Measurements from ENCODE around the gene SUSD6.
A peak's percentile ranks its signal among the peaks of the same experiment; 100 is the strongest.
"Not testable (repeated sequence)": the region's sequence is repeated elsewhere in the genome, so short reads cannot be mapped to it uniquely, and the experiment has no call there.

The SUSD6 gene

GRCh38 chr14:69713993-69714679 lies 102.7 kb downstream of the SUSD6 start:
- H2BK15ac ChIP-seq (ENCODE audit: low read length) = no peak overlapping the region
- peaks cover 0 to 27% of the 10 kb centered on the region in 2 donors for H3K36me3 ChIP-seq (replicated peaks in 1 of 2; ENCODE audit: control insufficient read depth in 2 of 2, insufficient read depth in 2 of 2, low read length in 2 of 2)
- peak overlapping the region; percentile 98 for H3K27ac ChIP-seq (replicated peaks; ENCODE audit: low read length)
- H3K4me1 ChIP-seq (ENCODE audit: control insufficient read depth in 2 of 2, insufficient read depth in 1 of 2, low read depth in 1 of 2, low read length in 2 of 2) = peaks cover 37 to 43% of the 10 kb centered on the region in 2 donors
- peak overlapping the region; percentile 13 for H2AK5ac ChIP-seq (ENCODE audit: low read depth, low read length)
- H3K18ac ChIP-seq (ENCODE audit: low read length) = peak overlapping the region; percentile 22
- WGBS, 2 donors (ENCODE audit: extremely low coverage in 2 of 2, insufficient read length in 2 of 2, insufficient replicate concordance in 1 of 2) = no CpG with 5 or more reads among the region's 9 CpGs
- H2BK120ac ChIP-seq (ENCODE audit: low read depth, low read length) = no peak overlapping the region
- no peak overlapping the region for H2BK5ac ChIP-seq (ENCODE audit: low read length)
- no peak overlapping the region for H2BK12ac ChIP-seq (ENCODE audit: low read length)
- no peak overlapping the region for H3K4me2 ChIP-seq (ENCODE audit: insufficient read depth, low read length, poor library complexity, severe bottlenecking)
- no peaks in the 10 kb centered on the region for H3K27me3 ChIP-seq (ENCODE audit: control insufficient read depth in 3 of 3, insufficient read depth in 3 of 3, low read depth in 1 of 3, low read length in 3 of 3)
- no peak overlapping the region for H2AFZ ChIP-seq (ENCODE audit: low read length)
- no peak overlapping the region for H3K23ac ChIP-seq (ENCODE audit: low read depth, low read length, poor library complexity)
- H4K91ac ChIP-seq (ENCODE audit: low read depth, low read length, poor library complexity) = no peak overlapping the region
- no peak overlapping the region for H3K4me3 ChIP-seq (ENCODE audit: low read length in 2 of 2)
- H3K14ac ChIP-seq (ENCODE audit: low read length) = no peak overlapping the region
- no peak overlapping the region for H3K9ac ChIP-seq (ENCODE audit: low read depth, low read length, poor library complexity)
- H3K9me3 ChIP-seq (replicated peaks in 1 of 2; ENCODE audit: control insufficient read depth in 2 of 2, insufficient read depth in 1 of 2, low read depth in 1 of 2, low read length in 2 of 2) = no peaks in the 10 kb centered on the region
- no peak overlapping the region for H4K8ac ChIP-seq (ENCODE audit: low read depth, low read length)
- H3K79me1 ChIP-seq (ENCODE audit: low read depth, low read length) = no peaks in the 10 kb centered on the region
- no peak for DNase-seq (ENCODE audit: low spot score)
- no peak overlapping the region for H3K4ac ChIP-seq (ENCODE audit: low read length)

- DNase-seq (ENCODE audit: low spot score) = no peak
- H2BK12ac ChIP-seq (ENCODE audit: low read length) = peak overlapping the region; percentile 44
- H3K79me1 ChIP-seq (ENCODE audit: low read depth, low read length) = no peaks in the 10 kb centered on the region
- no peak overlapping the region for H3K14ac ChIP-seq (ENCODE audit: low read length)
- no peaks in the 10 kb centered on the region for H3K27me3 ChIP-seq (ENCODE audit: control insufficient read depth in 3 of 3, insufficient read depth in 3 of 3, low read depth in 1 of 3, low read length in 3 of 3)
- peaks cover 38 to 48% of the 10 kb centered on the region in 2 donors for H3K4me1 ChIP-seq (ENCODE audit: control insufficient read depth in 2 of 2, insufficient read depth in 1 of 2, low read depth in 1 of 2, low read length in 2 of 2)
- no peak overlapping the region for H4K8ac ChIP-seq (ENCODE audit: low read depth, low read length)
- peak overlapping the region; percentile 93 for H2BK15ac ChIP-seq (ENCODE audit: low read length)
- no peak overlapping the region for H2AFZ ChIP-seq (ENCODE audit: low read length)
- H2BK120ac ChIP-seq (ENCODE audit: low read depth, low read length) = no peak overlapping the region
- H3K9ac ChIP-seq (ENCODE audit: low read depth, low read length, poor library complexity) = no peak overlapping the region
- no peak overlapping the region for H4K91ac ChIP-seq (ENCODE audit: low read depth, low read length, poor library complexity)
- H3K36me3 ChIP-seq (replicated peaks in 1 of 2; ENCODE audit: control insufficient read depth in 2 of 2, insufficient read depth in 2 of 2, low read length in 2 of 2) = peaks cover 0 to 14% of the 10 kb centered on the region in 2 donors
- H2BK5ac ChIP-seq (ENCODE audit: low read length) = peak overlapping the region; percentile 58
- H3K4me2 ChIP-seq (ENCODE audit: insufficient read depth, low read length, poor library complexity, severe bottlenecking) = no peak overlapping the region
- no peaks in the 10 kb centered on the region for H3K9me3 ChIP-seq (replicated peaks in 1 of 2; ENCODE audit: control insufficient read depth in 2 of 2, insufficient read depth in 1 of 2, low read depth in 1 of 2, low read length in 2 of 2)
- no peak overlapping the region for H3K4ac ChIP-seq (ENCODE audit: low read length)
- H3K27ac ChIP-seq (replicated peaks; ENCODE audit: low read length) = no peak overlapping the region
- H3K23ac ChIP-seq (ENCODE audit: low read depth, low read length, poor library complexity) = no peak overlapping the region
- peak overlapping the region; percentile 24 for H3K18ac ChIP-seq (ENCODE audit: low read length)
- no CpG with 5 or more reads among the region's 13 CpGs for WGBS, 2 donors (ENCODE audit: extremely low coverage in 2 of 2, insufficient read length in 2 of 2, insufficient replicate concordance in 1 of 2)
- no peak overlapping the region for H3K4me3 ChIP-seq (ENCODE audit: low read length in 2 of 2)
- H2AK5ac ChIP-seq (ENCODE audit: low read depth, low read length) = peak overlapping the region; percentile 90
These were observed 104.5 kb downstream of the SUSD6 start for GRCh38 chr14:69715725-69716477.

- Histone ChIP-seq H3K79me1 (ENCODE audit: low read depth, low read length) (no peaks in the 10 kb centered on the region), H2BK12ac (ENCODE audit: low read length) (peak overlapping the region; percentile 66), H3K9me3 (replicated peaks in 1 of 2; ENCODE audit: control insufficient read depth in 2 of 2, insufficient read depth in 1 of 2, low read depth in 1 of 2, low read length in 2 of 2) (no peaks in the 10 kb centered on the region), H3K36me3 (replicated peaks in 1 of 2; ENCODE audit: control insufficient read depth in 2 of 2, insufficient read depth in 2 of 2, low read length in 2 of 2) (peaks cover 0 to 7% of the 10 kb centered on the region in 2 donors), H3K4me3 (ENCODE audit: low read length in 2 of 2) (no peak overlapping the region), H3K14ac (ENCODE audit: low read length) (peak overlapping the region; percentile 50), H3K27me3 (ENCODE audit: control insufficient read depth in 3 of 3, insufficient read depth in 3 of 3, low read depth in 1 of 3, low read length in 3 of 3) (no peaks in the 10 kb centered on the region), H2BK5ac (ENCODE audit: low read length) (peak overlapping the region; percentile 58), H3K4me2 (ENCODE audit: insufficient read depth, low read length, poor library complexity, severe bottlenecking) (no peak overlapping the region), H3K4ac (ENCODE audit: low read length) (no peak overlapping the region), H3K4me1 (ENCODE audit: control insufficient read depth in 2 of 2, insufficient read depth in 1 of 2, low read depth in 1 of 2, low read length in 2 of 2) (peaks cover 38 to 44% of the 10 kb centered on the region in 2 donors), H2BK15ac (ENCODE audit: low read length) (peak overlapping the region; percentile 93), H4K8ac (ENCODE audit: low read depth, low read length) (no peak overlapping the region), H2AK5ac (ENCODE audit: low read depth, low read length) (peak overlapping the region; percentile 90), H4K91ac (ENCODE audit: low read depth, low read length, poor library complexity) (peak overlapping the region; percentile 60), H3K18ac (ENCODE audit: low read length) (no peak overlapping the region), H3K27ac (replicated peaks; ENCODE audit: low read length) (no peak overlapping the region), H3K23ac (ENCODE audit: low read depth, low read length, poor library complexity) (no peak overlapping the region), H3K9ac (ENCODE audit: low read depth, low read length, poor library complexity) (peak overlapping the region; percentile 45), H2AFZ (ENCODE audit: low read length) (no peak overlapping the region), H2BK120ac (ENCODE audit: low read depth, low read length) (no peak overlapping the region)
- no CpG with 5 or more reads among the region's 5 CpGs for WGBS, 2 donors (ENCODE audit: extremely low coverage in 2 of 2, insufficient read length in 2 of 2, insufficient replicate concordance in 1 of 2)
- DNase-seq (ENCODE audit: low spot score) = no peak
These were observed 105.2 kb downstream of the SUSD6 start for GRCh38 chr14:69716478-69717187.

- H3K18ac ChIP-seq (ENCODE audit: low read length); H3K4me2 ChIP-seq (ENCODE audit: insufficient read depth, low read length, poor library complexity, severe bottlenecking); H3K79me1 ChIP-seq (ENCODE audit: low read depth, low read length); H3K4me3 ChIP-seq (ENCODE audit: low read length in 2 of 2); H3K36me3 ChIP-seq (replicated peaks in 1 of 2; ENCODE audit: control insufficient read depth in 2 of 2, insufficient read depth in 2 of 2, low read length in 2 of 2); H2AFZ ChIP-seq (ENCODE audit: low read length); H2BK12ac ChIP-seq (ENCODE audit: low read length); H3K14ac ChIP-seq (ENCODE audit: low read length); H4K91ac ChIP-seq (ENCODE audit: low read depth, low read length, poor library complexity); H3K9me3 ChIP-seq (replicated peaks in 1 of 2; ENCODE audit: control insufficient read depth in 2 of 2, insufficient read depth in 1 of 2, low read depth in 1 of 2, low read length in 2 of 2); H3K27me3 ChIP-seq (ENCODE audit: control insufficient read depth in 3 of 3, insufficient read depth in 3 of 3, low read depth in 1 of 3, low read length in 3 of 3); H4K8ac ChIP-seq (ENCODE audit: low read depth, low read length); H2BK120ac ChIP-seq (ENCODE audit: low read depth, low read length); H3K23ac ChIP-seq (ENCODE audit: low read depth, low read length, poor library complexity); DNase-seq (ENCODE audit: low spot score); H3K9ac ChIP-seq (ENCODE audit: low read depth, low read length, poor library complexity); H2BK15ac ChIP-seq (ENCODE audit: low read length); H3K27ac ChIP-seq (replicated peaks; ENCODE audit: low read length); H2BK5ac ChIP-seq (ENCODE audit: low read length); H2AK5ac ChIP-seq (ENCODE audit: low read depth, low read length); H3K4ac ChIP-seq (ENCODE audit: low read length): not testable (repeated sequence)
- WGBS, 2 donors (ENCODE audit: extremely low coverage in 2 of 2, insufficient read length in 2 of 2, insufficient replicate concordance in 1 of 2) = no CpG with 5 or more reads among the region's 2 CpGs
- peaks cover 20 to 27% of the 10 kb centered on the region in 2 donors for H3K4me1 ChIP-seq (ENCODE audit: control insufficient read depth in 2 of 2, insufficient read depth in 1 of 2, low read depth in 1 of 2, low read length in 2 of 2)
These were observed 107.2 kb downstream of the SUSD6 start for GRCh38 chr14:69718614-69719013.
